Stimulated activated CD8-positive, alpha-beta memory T cell treated with anti-CD3 and anti-CD28 coated beads, Interleukin-7, amount 100 ng/mL, for 48 hours (primary cell): ENCODE data around the gene MESP1.
"Not testable (repeated sequence)": the region's sequence is repeated elsewhere in the genome, so short reads cannot be mapped to it uniquely, and the experiment has no call there.

ENCODE experiments used
- DNase-seq, 2 donors: peaks; one replicate each; pipeline ENCODE4 v3.0.0-alpha.2; 2020; ENCODE audit warnings: low read depth in 1 of 2; ENCODE audit errors: extremely low read depth in 1 of 2

MESP1 gene

GRCh38 chr15:89750560-89751542 lies at the start of gene MESP1:
TSS of gene MESP1 (minus strand) at chr15:89751249. CDS start at chr15:89751231, 18 bp downstream.
- DNase-seq, result peak; percentile 76 to 83

GRCh38 chr15:89799918-89800498 lies 49.0 kb upstream of the MESP1 start:
- no peak for DNase-seq

GRCh38 chr15:89799011-89799911 lies 48.2 kb upstream of the MESP1 start:
- no peak for DNase-seq

GRCh38 chr15:89797678-89798201 lies 46.7 kb upstream of the MESP1 start:
- no peak for DNase-seq

- DNase-seq, result no peak
These were observed 44.9 kb upstream of the MESP1 start for GRCh38 chr15:89795996-89796395.

GRCh38 chr15:89794627-89795241 lies 43.7 kb upstream of the MESP1 start:
- DNase-seq, result no peak

GRCh38 chr15:89792106-89792805 lies 41.2 kb upstream of the MESP1 start:
- DNase-seq, result no peak

GRCh38 chr15:89790661-89791060 lies 39.6 kb upstream of the MESP1 start:
- DNase-seq, result no peak

GRCh38 chr15:89790206-89790605 lies 39.2 kb upstream of the MESP1 start:
- no peak for DNase-seq

GRCh38 chr15:89788585-89788984 lies 37.5 kb upstream of the MESP1 start:
- DNase-seq, result not testable (repeated sequence)

GRCh38 chr15:89787944-89788343 lies 36.9 kb upstream of the MESP1 start:
- DNase-seq, result no peak

GRCh38 chr15:89785774-89786140 lies 34.7 kb upstream of the MESP1 start:
- DNase-seq, result no peak

- DNase-seq, result no peak
These were observed 34.2 kb upstream of the MESP1 start for GRCh38 chr15:89785064-89785773.

GRCh38 chr15:89784686-89784960 lies 33.6 kb upstream of the MESP1 start:
- DNase-seq, result no peak

- DNase-seq, result no peak
These were observed 33.0 kb upstream of the MESP1 start for GRCh38 chr15:89783861-89784685.

GRCh38 chr15:89783111-89783860 lies 32.2 kb upstream of the MESP1 start:
- no peak for DNase-seq

GRCh38 chr15:89782619-89782950 lies 31.5 kb upstream of the MESP1 start:
- not testable (repeated sequence) for DNase-seq
